Pulmonary artery endothelial cell (primary cell): Measurements from ENCODE around the gene PHYKPL. TPM values are rescaled to one million over a fixed set of nuclear protein-coding genes. Genes with fewer than 3 reads are reported as not detected.

Source experiments
- DNase-seq: peaks from one replicate; pipeline ENCODE4 v3.0.0-alpha.2; 2011; ENCODE audit warnings: low read depth, low spot score
- total RNA-seq: library from RNA; depleted of rRNA; stranded (reverse); fragments of >200 nt; gene quantifications from 2 replicates; pipeline ENCODE4 v1.2.3, GENCODE V29; 2014

Gene PHYKPL
- total RNA-seq, 1 donor from 2014 or later = 35.1 TPM

DNA sequence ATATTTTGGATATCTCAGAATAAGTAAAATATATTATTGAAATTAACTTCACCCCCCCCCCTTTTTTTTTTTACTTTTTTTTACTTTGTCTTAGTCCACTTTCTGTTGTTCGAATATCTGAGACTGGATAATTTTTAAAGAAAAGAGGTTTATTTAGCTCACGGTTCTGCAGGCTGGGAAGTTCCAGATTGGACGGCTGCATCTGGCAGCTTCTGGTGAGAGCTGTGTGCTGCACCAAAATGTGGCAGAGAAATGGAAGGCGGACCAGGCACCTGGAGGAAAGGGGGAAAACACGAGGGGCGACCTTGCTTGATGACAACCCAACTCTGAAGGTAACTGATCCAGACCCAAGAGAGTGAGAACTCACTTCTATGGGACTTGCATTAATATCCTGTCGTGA is 39.8 kb downstream of the PHYKPL start:
- no peak for DNase-seq

- DNase-seq = no peak
These were observed 40.4 kb downstream of the PHYKPL start for GRCh38 chr5:178192244-178192643.

DNA sequence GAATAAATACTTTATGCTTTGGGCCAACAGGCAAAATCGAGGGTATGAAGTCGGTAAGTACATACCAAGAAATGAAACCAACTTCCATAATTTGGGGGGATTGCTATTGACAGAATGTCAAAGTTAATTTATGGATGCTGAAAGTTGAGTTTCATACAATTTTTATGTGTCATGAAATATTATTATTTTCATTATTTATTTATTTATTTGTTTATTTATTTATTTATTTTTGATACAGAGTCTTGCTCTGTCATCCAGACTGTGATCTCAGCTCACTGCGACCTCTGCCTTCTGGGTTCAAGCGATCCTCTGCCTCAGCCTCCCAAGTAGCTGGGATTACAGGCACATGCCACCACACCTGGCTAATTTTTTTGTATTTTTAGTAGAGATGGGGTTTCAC is 40.9 kb downstream of the PHYKPL start:
- DNase-seq = no peak

- DNase-seq = no peak
These were observed 43.2 kb downstream of the PHYKPL start for GRCh38 chr5:178189433-178189832.

GRCh38 chr5:178187014-178187413 is 45.6 kb downstream of the PHYKPL start, which contains the start of gene GMCL2:
Gene GMCL2 (minus strand): TSS chr5:178187371. CDS start chr5:178187299, 72 bp downstream.
- DNase-seq = no peak

DNA sequence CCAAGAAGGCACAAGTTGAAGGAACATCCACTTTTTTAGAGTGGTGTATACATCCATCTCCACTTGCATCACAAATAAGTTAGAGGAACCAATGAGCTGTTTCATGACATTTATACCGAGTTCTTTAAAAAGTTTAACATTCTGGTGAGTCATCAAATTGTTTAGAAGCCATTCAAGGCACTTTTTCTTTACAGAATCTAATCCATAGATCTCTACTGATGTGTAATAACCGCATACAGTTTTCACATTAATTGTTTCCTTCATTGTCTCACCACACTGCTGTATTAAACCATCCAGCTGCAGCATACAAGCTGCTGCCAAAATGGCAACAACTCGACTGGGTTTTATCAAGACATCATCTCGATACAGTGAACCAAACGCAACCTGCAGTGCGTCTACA is 46.2 kb downstream of the PHYKPL start:
- DNase-seq = no peak

DNA sequence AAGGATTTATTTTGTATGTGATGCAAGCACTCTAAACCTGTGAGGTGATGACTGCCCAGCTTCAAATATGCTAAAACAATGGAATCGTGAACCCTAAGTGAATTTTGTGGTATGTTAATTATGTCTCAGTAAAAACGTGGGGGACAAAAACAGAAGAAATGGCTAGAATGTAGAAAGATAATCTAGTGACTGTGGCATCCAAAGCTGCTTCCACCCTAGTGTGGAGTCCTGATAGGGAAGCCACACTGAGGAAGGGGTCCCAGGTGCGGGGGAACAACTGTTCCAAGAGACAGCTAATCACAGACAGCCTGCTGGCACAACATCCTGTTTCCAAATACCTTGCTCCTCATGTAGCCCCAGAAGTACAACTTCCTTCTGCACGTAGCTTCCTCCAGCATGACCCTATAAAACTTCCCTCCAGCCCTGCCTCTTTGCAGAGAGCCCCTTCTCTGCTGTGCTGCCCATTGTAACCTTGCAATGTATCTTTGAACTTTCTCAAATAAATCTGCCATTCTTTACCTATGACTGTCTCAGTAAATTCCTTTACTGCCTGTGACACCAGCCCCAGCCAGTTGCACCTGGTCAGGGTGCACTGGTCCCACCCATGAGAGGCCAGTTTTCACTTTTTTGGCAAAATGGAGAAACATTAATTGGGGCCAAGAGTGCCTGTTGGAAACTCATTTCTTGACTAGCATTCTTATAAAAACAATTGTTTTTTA is 50.3 kb downstream of the PHYKPL start:
- no peak for DNase-seq

DNA sequence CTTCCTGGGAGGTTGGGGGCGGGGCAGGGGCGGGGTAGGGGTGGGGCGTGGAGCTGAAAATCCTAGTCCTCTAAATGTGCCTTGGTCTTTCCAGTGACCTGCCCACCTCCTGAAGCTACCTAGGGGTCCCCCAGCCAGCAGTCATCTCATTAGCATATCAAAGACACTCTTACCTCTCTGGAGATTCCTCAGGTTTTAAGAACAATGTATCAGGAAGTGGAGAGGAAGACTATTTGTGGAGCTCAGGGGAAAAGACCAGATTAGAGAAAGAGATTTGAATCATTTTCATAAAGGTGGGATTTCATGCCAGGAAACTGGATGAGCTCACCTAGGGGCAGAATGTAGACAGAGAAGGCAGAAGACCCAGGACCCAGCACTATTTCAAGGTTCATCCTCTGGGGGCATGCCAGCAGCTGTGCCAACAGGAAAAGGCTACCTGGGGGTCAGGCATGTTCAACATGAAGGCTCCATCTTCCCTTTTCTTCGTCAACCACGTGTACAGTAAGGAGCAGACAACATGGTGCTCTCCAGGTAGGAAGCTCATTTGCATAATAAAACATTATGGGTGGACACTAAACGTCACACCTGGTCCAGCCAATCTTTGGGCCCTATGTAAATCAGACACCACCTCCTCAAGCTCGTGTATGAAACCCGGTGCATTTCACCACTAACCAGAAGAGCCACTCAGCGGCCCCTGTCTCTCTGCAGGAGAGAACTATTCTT is 52.3 kb downstream of the PHYKPL start:
- DNase-seq = no peak

- DNase-seq = no peak
These were observed 55.0 kb downstream of the PHYKPL start for GRCh38 chr5:178177569-178177968.

DNA sequence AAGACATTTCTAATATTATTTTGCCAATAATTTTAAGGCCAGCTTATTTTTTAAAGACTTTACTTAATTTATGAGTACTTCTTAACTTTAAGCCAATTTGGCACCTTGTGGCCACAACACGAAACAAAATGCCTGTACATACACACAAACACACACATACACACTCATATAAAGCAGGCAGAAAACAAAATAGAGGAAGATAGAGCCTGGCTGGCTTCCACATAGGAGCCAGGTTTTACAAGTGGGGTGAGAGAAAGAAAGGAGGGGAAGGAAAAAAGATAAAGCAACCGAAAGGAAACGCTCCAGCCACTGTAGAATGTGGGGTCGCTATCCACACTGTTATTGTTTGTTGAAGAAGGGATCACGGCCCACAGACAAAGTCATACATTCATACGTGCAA is 55.8 kb downstream of the PHYKPL start:
- no peak for DNase-seq

DNA sequence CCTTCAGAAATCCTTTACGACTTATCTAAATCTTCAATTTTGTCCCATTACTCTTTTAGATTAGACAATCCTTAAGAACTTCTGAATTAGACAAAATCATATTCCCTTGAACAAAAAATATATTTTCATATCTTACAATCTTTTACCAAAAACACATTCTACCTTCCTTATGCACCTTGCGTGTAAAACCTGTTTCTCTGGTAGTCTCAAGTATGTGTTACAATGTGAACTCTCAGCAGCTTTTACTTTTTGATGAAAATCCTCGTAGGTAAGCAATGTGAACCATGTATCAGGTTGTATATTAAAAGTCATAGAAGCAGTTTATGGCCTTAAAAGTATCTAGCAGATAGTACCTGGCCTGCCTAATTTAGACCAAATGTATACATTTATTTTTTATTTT is 58.1 kb downstream of the PHYKPL start:
- DNase-seq = no peak

DNA sequence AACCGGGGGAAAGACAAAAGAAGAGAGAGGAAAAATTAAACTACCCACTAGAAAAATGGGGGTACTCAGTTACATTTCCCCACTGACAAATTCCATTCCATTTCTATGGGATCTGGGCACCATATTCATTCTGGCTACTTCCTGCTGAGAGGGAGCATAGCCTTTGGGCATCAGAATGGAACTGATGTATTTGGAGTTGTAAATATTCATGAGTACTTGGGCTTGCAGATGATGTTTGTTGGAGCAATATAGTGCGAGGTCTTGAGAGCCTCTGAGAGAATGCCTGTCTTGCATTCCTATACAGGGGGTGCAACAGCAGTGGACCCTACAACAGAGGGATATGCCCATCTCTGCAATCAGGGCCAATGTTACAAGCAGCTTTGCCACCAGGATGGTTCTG is 62.1 kb downstream of the PHYKPL start:
- DNase-seq = no peak

GRCh38 chr5:178165581-178165980 is 67.0 kb downstream of the PHYKPL start:
- no peak for DNase-seq

DNA sequence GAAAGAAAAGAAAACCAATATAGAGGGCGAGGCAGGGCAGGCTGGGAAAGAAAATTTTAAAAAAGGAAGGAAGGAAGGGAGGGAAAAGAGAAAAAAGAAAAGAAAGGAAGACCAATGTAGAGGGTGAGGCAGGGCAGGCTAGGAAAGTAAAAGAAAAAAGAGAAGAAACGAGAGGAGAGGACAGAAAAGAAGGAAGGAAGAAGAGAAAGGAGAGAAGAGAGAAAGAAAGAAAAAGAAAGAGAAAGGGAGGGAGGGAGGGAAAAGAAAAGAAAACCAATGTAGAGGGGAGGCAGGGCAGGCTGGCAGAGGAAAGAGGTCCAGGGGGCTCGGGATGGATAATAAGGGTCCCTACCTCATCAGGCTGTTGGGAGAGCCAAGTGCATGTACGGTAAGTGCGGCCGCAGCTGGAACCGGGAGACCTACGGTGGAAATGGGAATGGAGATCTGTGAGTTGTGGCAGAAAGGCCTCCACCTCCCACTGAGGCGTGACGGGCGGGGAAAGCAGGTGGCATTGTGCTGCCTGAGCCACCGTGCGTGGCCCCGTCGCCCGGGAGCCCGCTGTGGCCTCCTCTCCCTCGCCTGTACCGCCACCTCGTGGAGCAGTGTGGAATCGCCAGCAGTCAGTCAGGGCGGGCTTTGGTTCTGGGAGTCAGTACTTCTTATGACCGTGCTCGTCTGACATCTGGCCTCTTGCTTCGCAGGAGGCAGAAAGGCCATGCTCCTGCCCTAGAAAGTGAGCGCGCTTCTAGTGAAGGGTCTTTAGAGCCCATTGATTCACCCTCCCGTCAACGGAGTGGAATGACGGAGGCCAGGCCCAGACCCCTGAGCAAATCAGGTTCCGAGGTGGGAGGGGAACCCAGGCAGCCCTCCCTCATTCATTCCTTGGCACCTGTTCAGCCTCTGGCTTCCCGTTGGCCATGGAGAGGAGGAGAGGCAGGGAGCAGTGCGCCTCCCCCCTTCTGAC is 68.5 kb downstream of the PHYKPL start:
- DNase-seq = no peak

GRCh38 chr5:178162481-178162880 is 70.1 kb downstream of the PHYKPL start:
- no peak for DNase-seq

DNA sequence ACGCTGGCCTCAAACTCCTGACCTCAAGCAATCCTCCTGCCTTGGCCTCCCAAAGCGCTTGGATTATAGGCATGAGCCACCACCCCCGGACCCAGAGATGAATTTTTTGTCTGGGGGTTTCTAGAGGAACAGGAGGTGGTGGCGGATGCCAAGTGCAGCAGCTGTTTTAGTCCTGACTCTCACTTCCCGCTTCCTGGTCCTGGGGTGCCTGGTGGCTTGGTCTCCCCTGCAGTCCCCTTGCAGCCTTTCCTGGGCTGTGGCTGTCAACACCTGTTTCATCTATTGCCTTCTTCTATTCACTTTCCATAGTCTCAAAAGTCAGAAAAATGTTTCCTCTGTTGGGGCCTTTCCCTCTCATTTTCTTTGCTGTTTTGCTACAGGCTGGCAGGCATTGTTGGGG is 72.4 kb downstream of the PHYKPL start:
- no peak for DNase-seq

Other genes starting within 250 kb of the PHYKPL start
- gene PROP1, start 236.6 kb downstream of the PHYKPL start, total RNA-seq = not detected in 2 replicates
- 11.0 and 16.6 TPM in 2 replicates for gene N4BP3, start 119.3 kb downstream of the PHYKPL start, total RNA-seq
- 28.9 and 38.5 TPM in 2 replicates for gene RMND5B, start 101.8 kb downstream of the PHYKPL start, total RNA-seq
- 182 and 186 TPM in 2 replicates for gene NHP2, start 78.9 kb downstream of the PHYKPL start, total RNA-seq
- gene GMCL2, start 45.4 kb downstream of the PHYKPL start, total RNA-seq = not detected in 2 replicates
- 90.6 and 107 TPM in 2 replicates for gene HNRNPAB, start 28.3 kb downstream of the PHYKPL start, total RNA-seq